ENCODE measurements around the gene TGFA. TPM values are rescaled to one million over a fixed set of nuclear protein-coding genes. Genes with fewer than 3 reads are reported as not detected.

TGFA gene
- 10 to 100 TPM in 1 of 4 donors, 1 to 10 TPM in 3; 6.3 to 10.7 (median 9.3) TPM for polyA plus RNA-seq
- long read RNA-seq, donor 1: 0 reads
- long read RNA-seq, donor 2, full-length matches to known transcripts: 1 of 1 reads
- long read RNA-seq, donor 2, partial matches to known transcripts: 0 of 1 reads
- long read RNA-seq, donor 2, other reads (novel, unspliced or antisense): 0 of 1 reads
- long read RNA-seq, donor 3, full-length matches to known transcripts: 1 of 1 reads
- long read RNA-seq, donor 3, partial matches to known transcripts: 0 of 1 reads
- long read RNA-seq, donor 3, other reads (novel, unspliced or antisense): 0 of 1 reads
- long read RNA-seq, donor 4: 0 reads
- long read RNA-seq, donor 5, full-length matches to known transcripts: 1 of 1 reads
- long read RNA-seq, donor 5, partial matches to known transcripts: 0 of 1 reads
- long read RNA-seq, donor 5, other reads (novel, unspliced or antisense): 0 of 1 reads
- long read RNA-seq, donor 6, full-length matches to known transcripts: 1 of 1 reads
- long read RNA-seq, donor 6, partial matches to known transcripts: 0 of 1 reads
- long read RNA-seq, donor 6, other reads (novel, unspliced or antisense): 0 of 1 reads
- long read RNA-seq, donor 7: 0 reads
- long read RNA-seq, donor 8: 0 reads
- long read RNA-seq, donor 9, full-length matches to known transcripts: 1 of 1 reads
- long read RNA-seq, donor 9, partial matches to known transcripts: 0 of 1 reads
- long read RNA-seq, donor 9, other reads (novel, unspliced or antisense): 0 of 1 reads
- long read RNA-seq, donor 10, partial matches to known transcripts: 0 of 1 reads
- long read RNA-seq, donor 10, other reads (novel, unspliced or antisense): 0 of 1 reads

- FAIRE-seq (no peak), DNase-seq (peak; percentile 91)
- Histone ChIP-seq H3K9me3 (ENCODE audit: control insufficient read depth in 2 of 2, insufficient read depth in 1 of 2, low read depth in 1 of 2, low read length in 1 of 2) (no peaks in the 10 kb centered on the region), H3K27me3 (ENCODE audit: control insufficient read depth in 3 of 3, insufficient read depth in 3 of 3, low read length in 3 of 3) (peaks cover 0 to 21% (median 9%) of the 10 kb centered on the region in 3 donors), H3K27ac (ENCODE audit: low read depth in 1 of 3, low read length in 2 of 3) (peak within 1 kb of the TSS; percentile 92 to 98 (median 94)), H3K4me3 (ENCODE audit: low read depth in 1 of 3, low read length in 3 of 3) (peak within 1 kb of the TSS; percentile 63 to 80 (median 67)), H3K4me1 (ENCODE audit: control insufficient read depth in 3 of 3, insufficient read depth in 2 of 3, low read depth in 1 of 3, low read length in 2 of 3) (peaks cover 0 to 21% (median 2%) of the 10 kb centered on the region in 3 donors), H3K36me3 (ENCODE audit: control insufficient read depth in 3 of 3, insufficient read depth in 2 of 3, low read depth in 1 of 3, low read length in 3 of 3) (no peaks in the 10 kb centered on the region)
- WGBS, 3 donors: 0 to 1% (median 0%) methylated on average over 56 to 88 of the region's 88 CpGs
Measured at GRCh38 chr2:70553584-70554337, at the start of gene TGFA. Gene TGFA (minus strand): TSS chr2:70553826. CDS start chr2:70553767, 59 bp downstream.

- DNase-seq (no peak), FAIRE-seq (no peak)
- Histone ChIP-seq H3K27ac (ENCODE audit: low read depth in 1 of 3, low read length in 2 of 3) (no peak overlapping the region), H3K27me3 (ENCODE audit: control insufficient read depth in 3 of 3, insufficient read depth in 3 of 3, low read length in 3 of 3) (no peaks in the 10 kb centered on the region), H3K36me3 (ENCODE audit: control insufficient read depth in 3 of 3, insufficient read depth in 2 of 3, low read depth in 1 of 3, low read length in 3 of 3) (no peaks in the 10 kb centered on the region), H3K4me3 (ENCODE audit: low read depth in 1 of 3, low read length in 3 of 3) (no peak overlapping the region), H3K9me3 (ENCODE audit: control insufficient read depth in 2 of 2, insufficient read depth in 1 of 2, low read depth in 1 of 2, low read length in 1 of 2) (no peaks in the 10 kb centered on the region), H3K4me1 (ENCODE audit: control insufficient read depth in 3 of 3, insufficient read depth in 2 of 3, low read depth in 1 of 3, low read length in 2 of 3) (peaks cover 0 to 8% (median 0%) of the 10 kb centered on the region in 3 donors)
Measured at GRCh38 chr2:70603066-70603465, 49.4 kb upstream of the TGFA start.

- WGBS, 3 donors: 60 to 76% (median 68%) methylated on average over 1 of the region's 1 CpG
- DNase-seq: no peak
- Histone ChIP-seq H3K27ac (ENCODE audit: low read depth in 1 of 3, low read length in 2 of 3) (no peak overlapping the region), H3K4me1 (ENCODE audit: control insufficient read depth in 3 of 3, insufficient read depth in 2 of 3, low read depth in 1 of 3, low read length in 2 of 3) (no peaks in the 10 kb centered on the region), H3K4me3 (ENCODE audit: low read depth in 1 of 3, low read length in 3 of 3) (no peak overlapping the region), H3K9me3 (ENCODE audit: control insufficient read depth in 2 of 2, insufficient read depth in 1 of 2, low read depth in 1 of 2, low read length in 1 of 2) (no peaks in the 10 kb centered on the region), H3K27me3 (ENCODE audit: control insufficient read depth in 3 of 3, insufficient read depth in 3 of 3, low read length in 3 of 3) (no peaks in the 10 kb centered on the region), H3K36me3 (ENCODE audit: control insufficient read depth in 3 of 3, insufficient read depth in 2 of 3, low read depth in 1 of 3, low read length in 3 of 3) (no peaks in the 10 kb centered on the region)
- FAIRE-seq: no peak
Measured at GRCh38 chr2:70598197-70598596, 44.6 kb upstream of the TGFA start.

- Histone ChIP-seq H3K4me3 (ENCODE audit: low read depth in 1 of 3, low read length in 3 of 3) (no peak overlapping the region), H3K27ac (ENCODE audit: low read depth in 1 of 3, low read length in 2 of 3) (no peak overlapping the region), H3K27me3 (ENCODE audit: control insufficient read depth in 3 of 3, insufficient read depth in 3 of 3, low read length in 3 of 3) (no peaks in the 10 kb centered on the region), H3K36me3 (ENCODE audit: control insufficient read depth in 3 of 3, insufficient read depth in 2 of 3, low read depth in 1 of 3, low read length in 3 of 3) (no peaks in the 10 kb centered on the region), H3K9me3 (ENCODE audit: control insufficient read depth in 2 of 2, insufficient read depth in 1 of 2, low read depth in 1 of 2, low read length in 1 of 2) (no peaks in the 10 kb centered on the region), H3K4me1 (ENCODE audit: control insufficient read depth in 3 of 3, insufficient read depth in 2 of 3, low read depth in 1 of 3, low read length in 2 of 3) (no peaks in the 10 kb centered on the region)
- DNase-seq: peak in 1 of 2 donors; percentile 31
- 24 to 48% (median 25%) methylated on average over 7 of the region's 7 CpGs for WGBS, 3 donors
- no peak for FAIRE-seq
Measured at GRCh38 chr2:70596739-70597138, 43.1 kb upstream of the TGFA start.

GRCh38 chr2:70596293-70596692 is 42.7 kb upstream of the TGFA start:
- no peak for FAIRE-seq
- 74 to 85% (median 80%) methylated on average over 6 of the region's 6 CpGs for WGBS, 3 donors
- H3K4me1 ChIP-seq (ENCODE audit: control insufficient read depth in 3 of 3, insufficient read depth in 2 of 3, low read depth in 1 of 3, low read length in 2 of 3): no peaks in the 10 kb centered on the region
- no peaks in the 10 kb centered on the region for H3K36me3 ChIP-seq (ENCODE audit: control insufficient read depth in 3 of 3, insufficient read depth in 2 of 3, low read depth in 1 of 3, low read length in 3 of 3)
- no peak overlapping the region for H3K4me3 ChIP-seq (ENCODE audit: low read depth in 1 of 3, low read length in 3 of 3)
- no peaks in the 10 kb centered on the region for H3K27me3 ChIP-seq (ENCODE audit: control insufficient read depth in 3 of 3, insufficient read depth in 3 of 3, low read length in 3 of 3)
- H3K27ac ChIP-seq (ENCODE audit: low read depth in 1 of 3, low read length in 2 of 3): no peak overlapping the region
- no peak for DNase-seq
- H3K9me3 ChIP-seq (ENCODE audit: control insufficient read depth in 2 of 2, insufficient read depth in 1 of 2, low read depth in 1 of 2, low read length in 1 of 2): no peaks in the 10 kb centered on the region

GRCh38 chr2:70583091-70583490 is 29.5 kb upstream of the TGFA start:
- 88 to 94% (median 88%) methylated on average over 7 of the region's 7 CpGs for WGBS, 3 donors

GRCh38 chr2:70580352-70580751 is 26.7 kb upstream of the TGFA start:
- H3K4me3 ChIP-seq (ENCODE audit: low read depth in 1 of 3, low read length in 3 of 3): no peak overlapping the region
- no peaks in the 10 kb centered on the region for H3K4me1 ChIP-seq (ENCODE audit: control insufficient read depth in 3 of 3, insufficient read depth in 2 of 3, low read depth in 1 of 3, low read length in 2 of 3)
- DNase-seq (no peak), FAIRE-seq (no peak)
- no peak overlapping the region for H3K27ac ChIP-seq (ENCODE audit: low read depth in 1 of 3, low read length in 2 of 3)
- peaks cover 0 to 2% of the 10 kb centered on the region in 2 donors for H3K9me3 ChIP-seq (ENCODE audit: control insufficient read depth in 2 of 2, insufficient read depth in 1 of 2, low read depth in 1 of 2, low read length in 1 of 2)
- no peaks in the 10 kb centered on the region for H3K27me3 ChIP-seq (ENCODE audit: control insufficient read depth in 3 of 3, insufficient read depth in 3 of 3, low read length in 3 of 3)
- H3K36me3 ChIP-seq (ENCODE audit: control insufficient read depth in 3 of 3, insufficient read depth in 2 of 3, low read depth in 1 of 3, low read length in 3 of 3): no peaks in the 10 kb centered on the region

More at GRCh38 chr2:70583091-70583490, 29.5 kb upstream of the TGFA start:
- H3K36me3 ChIP-seq (ENCODE audit: control insufficient read depth in 3 of 3, insufficient read depth in 2 of 3, low read depth in 1 of 3, low read length in 3 of 3): no peaks in the 10 kb centered on the region
- no peak for FAIRE-seq
- H3K27me3 ChIP-seq (ENCODE audit: control insufficient read depth in 3 of 3, insufficient read depth in 3 of 3, low read length in 3 of 3): no peaks in the 10 kb centered on the region
- no peak overlapping the region for H3K4me3 ChIP-seq (ENCODE audit: low read depth in 1 of 3, low read length in 3 of 3)
- H3K27ac ChIP-seq (ENCODE audit: low read depth in 1 of 3, low read length in 2 of 3): no peak overlapping the region
- no peaks in the 10 kb centered on the region for H3K9me3 ChIP-seq (ENCODE audit: control insufficient read depth in 2 of 2, insufficient read depth in 1 of 2, low read depth in 1 of 2, low read length in 1 of 2)
- no peaks in the 10 kb centered on the region for H3K4me1 ChIP-seq (ENCODE audit: control insufficient read depth in 3 of 3, insufficient read depth in 2 of 3, low read depth in 1 of 3, low read length in 2 of 3)
- no peak for DNase-seq

GRCh38 chr2:70574618-70575017 is 21.0 kb upstream of the TGFA start:
- Histone ChIP-seq H3K4me1 (ENCODE audit: control insufficient read depth in 3 of 3, insufficient read depth in 2 of 3, low read depth in 1 of 3, low read length in 2 of 3) (no peaks in the 10 kb centered on the region), H3K27me3 (ENCODE audit: control insufficient read depth in 3 of 3, insufficient read depth in 3 of 3, low read length in 3 of 3) (peaks cover 0 to 3% (median 0%) of the 10 kb centered on the region in 3 donors), H3K36me3 (ENCODE audit: control insufficient read depth in 3 of 3, insufficient read depth in 2 of 3, low read depth in 1 of 3, low read length in 3 of 3) (no peaks in the 10 kb centered on the region), H3K9me3 (ENCODE audit: control insufficient read depth in 2 of 2, insufficient read depth in 1 of 2, low read depth in 1 of 2, low read length in 1 of 2) (peaks cover 0 to 2% of the 10 kb centered on the region in 2 donors), H3K4me3 (ENCODE audit: low read depth in 1 of 3, low read length in 3 of 3) (no peak overlapping the region), H3K27ac (ENCODE audit: low read depth in 1 of 3, low read length in 2 of 3) (no peak overlapping the region)
- DNase-seq (no peak), FAIRE-seq (no peak)
- 67 to 86% (median 69%) methylated on average over 3 of the region's 3 CpGs for WGBS, 3 donors

Measured in small intestine (tissue), 16 donors.